WI38 (cell line): ENCODE results near the gene PKHD1.

Source experiments
- H3K4me3 ChIP-seq: 2 replicates; pipeline ENCODE4 v1.5.1; 2011; ENCODE audit warnings: low read depth, mild to moderate bottlenecking, control low read depth, low read length
- CTCF ChIP-seq: IDR thresholded peaks from 2 replicates; pipeline ENCODE4 v1.5.1; 2012; ENCODE audit warnings: low read depth, mild to moderate bottlenecking, control low read depth, low read length

Gene PKHD1

GRCh38 chr6:51738614-51739013, 348.8 kb downstream of the PKHD1 start:
- no peak for TF ChIP-seq CTCF
- H3K4me3 ChIP-seq, result no peak overlapping the region

- no peak for TF ChIP-seq CTCF
- no peak overlapping the region for H3K4me3 ChIP-seq
Measured at GRCh38 chr6:51737580-51738360, 349.6 kb downstream of the PKHD1 start.

GRCh38 chr6:51725155-51725554, 362.3 kb downstream of the PKHD1 start:
- H3K4me3 ChIP-seq, result no peak overlapping the region
- TF ChIP-seq CTCF, result no peak

GRCh38 chr6:51720327-51720726, 367.1 kb downstream of the PKHD1 start:
- no peak for TF ChIP-seq CTCF
- H3K4me3 ChIP-seq, result no peak overlapping the region

- no peak for TF ChIP-seq CTCF
Measured at GRCh38 chr6:51719297-51719696, 368.1 kb downstream of the PKHD1 start.

GRCh38 chr6:51718533-51718932, 368.9 kb downstream of the PKHD1 start:
- no peak overlapping the region for H3K4me3 ChIP-seq

More at GRCh38 chr6:51719297-51719696, 368.1 kb downstream of the PKHD1 start:
- no peak overlapping the region for H3K4me3 ChIP-seq

More at GRCh38 chr6:51718533-51718932, 368.9 kb downstream of the PKHD1 start:
- TF ChIP-seq CTCF, result no peak
